Endothelial cell of umbilical vein (primary cell): ENCODE results near the gene PNISR. TPM values are rescaled to one million over a fixed set of nuclear protein-coding genes. Genes with fewer than 3 reads are reported as not detected.

Experiments
- Bru-seq: library from RNA; stranded (reverse); fragments of 400-500 nt; gene quantifications from one replicate; lab custom pipeline; 2021; lab: Mats Ljungman, UMichigan
- BruChase-seq, 2 experiments: library from RNA; stranded (reverse); fragments of 400-500 nt; gene quantifications; one replicate each; lab custom pipeline; 2021; lab: Mats Ljungman, UMichigan
- BruUV-seq: library from RNA; stranded (reverse); fragments of 400-500 nt; replicated peaks from 2 replicates; lab custom pipeline; 2021; lab: Mats Ljungman, UMichigan
- CTCF ChIA-PET: fragments of 300-600, 350-600 bp; sonication (Branson Sonifier 250); formaldehyde crosslinking; loops from one replicate; lab custom pipeline; 2021; ENCODE audit warnings: antibody characterized with exemption, inconsistent platforms; lab: Charles Lee
- POLR2A ChIA-PET: fragments of 300-600, 350-600 bp; sonication (Branson Sonifier 250); formaldehyde crosslinking; loops from one replicate; lab custom pipeline; 2021; ENCODE audit warnings: antibody characterized with exemption, inconsistent platforms; lab: Charles Lee
- DNase-seq: peaks from one replicate; pipeline ENCODE4 v3.0.0-alpha.2; 2011; ENCODE audit warnings: low read depth, low spot score
- FAIRE-seq: peaks from 2 replicates; lab custom pipeline; 2011; peaks lifted over from hg19 to GRCh38; lab: Jason Lieb, UNC
- H2AFZ ChIP-seq: 2 replicates; pipeline ENCODE4 v1.6.0; 2012; ENCODE audit warnings: low read depth, low read length, control low read depth, inconsistent platforms
- H3K27ac ChIP-seq: 2 replicates; pipeline ENCODE4 v1.5.1; 2011; ENCODE audit warnings: low read depth, mild to moderate bottlenecking, control low read depth, low read length, moderate library complexity; ENCODE audit not compliant: insufficient read depth
- H3K27me3 ChIP-seq, 2 experiments: 2 replicates each; pipeline versions ENCODE4 v1.6.0 to v1.6.1; 2011; ENCODE audit warnings: low read length in 2 of 2, mixed read lengths in 1 of 2; ENCODE audit not compliant: control insufficient read depth in 2 of 2, insufficient read depth in 2 of 2
- H3K36me3 ChIP-seq, 2 experiments: 2 replicates in 1 of 2; 3 replicates in 1 of 2; pipeline ENCODE4 v1.5.1; 2011; ENCODE audit warnings: low read length in 2 of 2, mild to moderate bottlenecking in 1 of 2, moderate library complexity in 1 of 2; ENCODE audit not compliant: control insufficient read depth in 2 of 2, insufficient read depth in 2 of 2; ENCODE audit errors: extremely low read depth in 1 of 2
- H3K4me1 ChIP-seq: 3 replicates; pipeline ENCODE4 v1.5.1; 2011; ENCODE audit warnings: mild to moderate bottlenecking, low read length; ENCODE audit not compliant: control insufficient read depth, insufficient read depth; ENCODE audit errors: extremely low read depth
- H3K4me2 ChIP-seq: 2 replicates; pipeline ENCODE4 v1.6.1; 2011; ENCODE audit warnings: low read length, control low read depth, mixed read lengths; ENCODE audit not compliant: insufficient read depth
- H3K4me3 ChIP-seq, 3 experiments: fragments of 200-600 bp in 1 of 3; sonication (generic), shearing (Covaris generic) in 1 of 3; replicated peaks in 1 of 3; 2 replicates each; pipeline ENCODE4 v1.5.1; 2011 to 2016; ENCODE audit warnings: control low read depth in 3 of 3, low read length in 3 of 3, mild to moderate bottlenecking in 2 of 3, inconsistent platforms in 1 of 3, low read depth in 1 of 3, moderate library complexity in 1 of 3; ENCODE audit not compliant: insufficient read depth in 1 of 3
- H3K79me2 ChIP-seq: 2 replicates; pipeline ENCODE4 v1.6.0; 2012; ENCODE audit warnings: low read length, inconsistent platforms; ENCODE audit not compliant: control insufficient read depth, insufficient read depth
- H3K9ac ChIP-seq: replicated peaks from 2 replicates; pipeline ENCODE3; 2011; ENCODE audit warnings: low read length, control low read depth; ENCODE audit not compliant: insufficient read depth; ENCODE audit errors: extremely low read depth
- H3K9me1 ChIP-seq: replicated peaks from 3 replicates; pipeline ENCODE4 v1.6.0; 2011; ENCODE audit warnings: mild to moderate bottlenecking, low read length; ENCODE audit not compliant: control insufficient read depth, insufficient read depth; ENCODE audit errors: extremely low read depth
- H3K9me3 ChIP-seq: replicated peaks from 2 replicates; pipeline ENCODE4 v1.5.1; 2012; ENCODE audit warnings: low read length, inconsistent platforms; ENCODE audit not compliant: control insufficient read depth, insufficient read depth
- H4K20me1 ChIP-seq: replicated peaks from 2 replicates; pipeline ENCODE3; 2011; ENCODE audit warnings: mild to moderate bottlenecking, low read length; ENCODE audit not compliant: control insufficient read depth, insufficient read depth; ENCODE audit errors: extremely low read depth
- EZH2 ChIP-seq: IDR thresholded peaks from 2 replicates; pipeline ENCODE4 v1.6.1; 2012; ENCODE audit warnings: borderline replicate concordance, low read depth, mild to moderate bottlenecking, moderate library complexity, low read length, inconsistent platforms; ENCODE audit not compliant: severe bottlenecking
- FOS ChIP-seq: IDR thresholded peaks from 2 replicates; pipeline ENCODE4 v1.6.1; 2011; ENCODE audit warnings: mild to moderate bottlenecking, low read length, moderate library complexity, borderline replicate concordance; ENCODE audit not compliant: insufficient read depth
- GATA2 ChIP-seq: IDR thresholded peaks from 2 replicates; pipeline ENCODE4 v1.7.0; 2011; ENCODE audit warnings: low read depth, mild to moderate bottlenecking, moderate library complexity, mixed read lengths, low read length; ENCODE audit not compliant: insufficient read length, insufficient read depth
- JUN ChIP-seq: IDR thresholded peaks from 2 replicates; pipeline ENCODE4 v1.6.1; 2011; ENCODE audit warnings: borderline replicate concordance, low read depth; ENCODE audit not compliant: insufficient read length, insufficient read depth
- MYC ChIP-seq: IDR thresholded peaks from one replicate; pipeline ENCODE4 v1.6.1; 2011; ENCODE audit warnings: mild to moderate bottlenecking, low read depth, low read length
- POLR2A ChIP-seq: IDR thresholded peaks from 2 replicates; pipeline ENCODE4 v1.6.1; 2012; ENCODE audit warnings: low read depth, mild to moderate bottlenecking, control low read depth, low read length
- POLR2AphosphoS5 ChIP-seq: IDR thresholded peaks from 2 replicates; pipeline ENCODE4 v1.6.1; 2012; ENCODE audit warnings: low read depth, mild to moderate bottlenecking, control low read depth, low read length, moderate library complexity; ENCODE audit not compliant: insufficient read depth
- dilution Hi-C: fragments of 300-500 bp; cut with MboI; formaldehyde crosslinking; loops from one replicate; pipeline ENCODE4 v1.15.0; 2019; ENCODE audit warnings: low sequenced_read_pairs; ENCODE audit not compliant: extremely low pct_ligation_motif_present
- intact Hi-C: fragments of 100-400 bp; cut with micrococcal nuclease; formaldehyde crosslinking; loops from one replicate; pipeline ENCODE4 v1.10.0; 2022
- long read RNA-seq: library from polyadenylated mRNA; stranded (forward); transcript quantifications from one replicate; pipeline ENCODE4 v2.0.0, GENCODE V29; 2021
- polyA minus RNA-seq, 3 experiments: library from RNA; depleted of rRNA, polyadenylated mRNA; stranded (reverse); fragments of >200 nt; gene quantifications; 1 replicate in 1 of 3; 2 replicates in 2 of 3; pipeline ENCODE4 v1.2.3, GENCODE V29; 2011
- polyA plus RNA-seq, 4 experiments: library from polyadenylated mRNA; depleted of rRNA in 3 of 4; stranded (reverse) in 3 of 4; unstranded in 1 of 4; fragments of >200 nt; gene quantifications; 2 replicates each; pipeline versions ENCODE4 v1.2.1 to v1.2.3, GENCODE V29; 2011 to 2012; ENCODE audit warnings: missing spikeins in 1 of 4
- total RNA-seq: library from RNA; stranded (reverse); gene quantifications from 2 replicates; pipeline ENCODE4 v1.2.3, GENCODE V29; 2021
- TF ChIP-seq, protein P1 (sequence below): IDR thresholded peaks from 2 replicates; pipeline ENCODE4 v1.6.1; 2011; ENCODE audit not compliant: insufficient read depth, insufficient read length
- TF ChIP-seq, protein P2 (sequence below), 2 donors: IDR thresholded peaks; 1 replicate in 1 of 2; 2 replicates in 1 of 2; pipeline ENCODE4 v1.5.1; 2011; ENCODE audit warnings: low read length in 2 of 2, mild to moderate bottlenecking in 2 of 2, moderate library complexity in 2 of 2, control low read depth in 1 of 2, inconsistent platforms in 1 of 2, low read depth in 1 of 2; ENCODE audit not compliant: insufficient read depth in 1 of 2; ENCODE audit errors: extremely low read depth in 1 of 2

PNISR gene, protein sequence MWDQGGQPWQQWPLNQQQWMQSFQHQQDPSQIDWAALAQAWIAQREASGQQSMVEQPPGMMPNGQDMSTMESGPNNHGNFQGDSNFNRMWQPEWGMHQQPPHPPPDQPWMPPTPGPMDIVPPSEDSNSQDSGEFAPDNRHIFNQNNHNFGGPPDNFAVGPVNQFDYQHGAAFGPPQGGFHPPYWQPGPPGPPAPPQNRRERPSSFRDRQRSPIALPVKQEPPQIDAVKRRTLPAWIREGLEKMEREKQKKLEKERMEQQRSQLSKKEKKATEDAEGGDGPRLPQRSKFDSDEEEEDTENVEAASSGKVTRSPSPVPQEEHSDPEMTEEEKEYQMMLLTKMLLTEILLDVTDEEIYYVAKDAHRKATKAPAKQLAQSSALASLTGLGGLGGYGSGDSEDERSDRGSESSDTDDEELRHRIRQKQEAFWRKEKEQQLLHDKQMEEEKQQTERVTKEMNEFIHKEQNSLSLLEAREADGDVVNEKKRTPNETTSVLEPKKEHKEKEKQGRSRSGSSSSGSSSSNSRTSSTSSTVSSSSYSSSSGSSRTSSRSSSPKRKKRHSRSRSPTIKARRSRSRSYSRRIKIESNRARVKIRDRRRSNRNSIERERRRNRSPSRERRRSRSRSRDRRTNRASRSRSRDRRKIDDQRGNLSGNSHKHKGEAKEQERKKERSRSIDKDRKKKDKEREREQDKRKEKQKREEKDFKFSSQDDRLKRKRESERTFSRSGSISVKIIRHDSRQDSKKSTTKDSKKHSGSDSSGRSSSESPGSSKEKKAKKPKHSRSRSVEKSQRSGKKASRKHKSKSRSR
- 79.9 and 106 TPM in 2 replicates for total RNA-seq
- polyA plus RNA-seq: 19.1 and 34.6 TPM in 2 replicates
- 13.5 and 17.4 TPM in 2 replicates for polyA plus RNA-seq (2011; cell fraction: cytosol; rRNA removed)
- polyA plus RNA-seq (2011; cell fraction: nucleus; rRNA removed): 243 and 274 TPM in 2 replicates
- 51.8 and 68.7 TPM in 2 replicates for polyA plus RNA-seq (2012)
- polyA minus RNA-seq: 54.1 and 55.4 TPM in 2 replicates
- polyA minus RNA-seq (2011; cell fraction: cytosol; rRNA and poly(A)+ RNA removed): 13.4 TPM
- 145 and 205 TPM in 2 replicates for polyA minus RNA-seq (2011; cell fraction: nucleus; rRNA and poly(A)+ RNA removed)
- Bru-seq, nascent RNA: percentile 96 among the genes with signal in this experiment
- BruChase-seq, experiment 1, labeled RNA remaining after a 6-hour chase: percentile 98 among the genes with signal in this experiment
- BruChase-seq, experiment 2, labeled RNA remaining after a 2-hour chase: percentile 99 among the genes with signal in this experiment
- long read RNA-seq, full-length matches to known transcripts: 31 of 113 reads
- long read RNA-seq, partial matches to known transcripts: 13 of 113 reads
- long read RNA-seq, other reads (novel, unspliced or antisense): 69 of 113 reads

DNA sequence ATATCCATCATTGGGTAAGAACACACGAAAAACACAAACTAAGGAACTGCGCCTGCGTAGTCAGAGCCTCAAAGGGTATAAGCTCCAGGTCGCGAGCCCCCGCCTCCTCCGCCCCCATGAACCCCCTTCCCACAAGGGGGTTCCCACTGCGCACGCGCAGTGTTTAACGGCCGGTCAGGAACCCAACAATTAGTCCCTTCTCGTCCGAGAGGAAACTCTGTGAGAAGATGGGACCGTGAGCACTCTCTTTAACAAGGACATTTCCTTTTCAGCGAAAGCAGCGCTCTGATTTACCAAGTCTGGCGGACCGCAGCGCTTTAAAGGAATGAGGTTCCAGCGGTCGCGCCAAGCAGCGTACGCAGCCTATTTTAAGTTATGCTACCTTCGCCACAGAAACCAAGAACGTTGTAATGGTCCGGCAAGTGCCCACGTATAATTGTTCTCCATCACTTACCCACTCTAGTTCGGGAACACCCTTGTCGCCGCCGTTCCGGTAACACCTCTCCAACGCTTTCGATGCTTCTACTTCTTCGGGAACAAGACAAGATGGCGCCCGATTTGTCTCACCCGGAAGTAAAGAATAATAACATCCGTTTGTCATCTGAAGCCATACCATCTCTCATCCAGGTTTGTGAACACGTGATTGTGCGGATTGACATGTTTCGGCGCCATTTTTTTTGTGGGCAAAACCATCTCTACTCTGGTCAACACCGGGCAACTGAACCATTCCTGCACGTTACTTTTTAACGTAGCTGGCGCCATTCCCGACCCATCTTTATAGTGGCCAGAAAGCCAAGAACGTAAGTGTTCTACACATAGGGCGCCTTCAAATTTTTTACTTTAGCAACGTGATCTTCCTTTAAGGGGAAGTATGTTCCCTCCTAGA is at the start of gene PNISR:
Gene PNISR (minus strand): TSS at position 548 of the 886 bp plus-strand sequence. CDS start 10,649 bp downstream, outside the sequence.
- H3K9me1 ChIP-seq: no peaks in the 10 kb centered on the region
- H3K79me2 ChIP-seq: peaks cover 70% of the 10 kb centered on the region
- CTCF ChIA-PET: interaction anchor here (0.6 to 2.7 kb wide), 9 partner anchors 9 to 178 kb away, joined by 3 to 23 read pairs (median 6); partner anchors contain the start of gene COQ3
- dilution Hi-C loops: no loop called here
- peaks cover 26% of the 10 kb centered on the region for H3K4me1 ChIP-seq
- H4K20me1 ChIP-seq: peaks cover 6% of the 10 kb centered on the region
- BruUV-seq: TSS peak; percentile 48
- peak within 1 kb of the TSS; percentile 46 to 92 (median 91) for H3K4me3 ChIP-seq
- peak within 1 kb of the TSS; percentile 94 for H3K27ac ChIP-seq
- no peaks in the 10 kb centered on the region for H3K9me3 ChIP-seq
- intact Hi-C loops: loop anchor here (1.0 to 2.0 kb wide), 6 partner anchors 31 to 143 kb away; partner anchors contain the start of genes CCNC, COQ3, FAXC and USP45
- H2AFZ ChIP-seq: peak within 1 kb of the TSS; percentile 62
- H3K27me3 ChIP-seq: no peaks in the 10 kb centered on the region
- POLR2A ChIA-PET: interaction anchor here (0.7 to 1.0 kb wide), 3 partner anchors 13 to 31 kb away, joined by 3 read pairs; partner anchors contain the start of gene COQ3
- H3K36me3 ChIP-seq: no peaks in the 10 kb centered on the region
- no peak for TF ChIP-seq GATA2
- TF ChIP-seq FOS: no peak
- peak; percentile 86 for TF ChIP-seq POLR2A
- peak; percentile 8 for TF ChIP-seq MYC
- TF ChIP-seq, protein P1, sequence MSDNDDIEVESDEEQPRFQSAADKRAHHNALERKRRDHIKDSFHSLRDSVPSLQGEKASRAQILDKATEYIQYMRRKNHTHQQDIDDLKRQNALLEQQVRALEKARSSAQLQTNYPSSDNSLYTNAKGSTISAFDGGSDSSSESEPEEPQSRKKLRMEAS: peak; percentile 93
- no peak for TF ChIP-seq JUN
- peak; percentile 68 for TF ChIP-seq POLR2AphosphoS5
- no peak for TF ChIP-seq EZH2
- TF ChIP-seq, protein P2, sequence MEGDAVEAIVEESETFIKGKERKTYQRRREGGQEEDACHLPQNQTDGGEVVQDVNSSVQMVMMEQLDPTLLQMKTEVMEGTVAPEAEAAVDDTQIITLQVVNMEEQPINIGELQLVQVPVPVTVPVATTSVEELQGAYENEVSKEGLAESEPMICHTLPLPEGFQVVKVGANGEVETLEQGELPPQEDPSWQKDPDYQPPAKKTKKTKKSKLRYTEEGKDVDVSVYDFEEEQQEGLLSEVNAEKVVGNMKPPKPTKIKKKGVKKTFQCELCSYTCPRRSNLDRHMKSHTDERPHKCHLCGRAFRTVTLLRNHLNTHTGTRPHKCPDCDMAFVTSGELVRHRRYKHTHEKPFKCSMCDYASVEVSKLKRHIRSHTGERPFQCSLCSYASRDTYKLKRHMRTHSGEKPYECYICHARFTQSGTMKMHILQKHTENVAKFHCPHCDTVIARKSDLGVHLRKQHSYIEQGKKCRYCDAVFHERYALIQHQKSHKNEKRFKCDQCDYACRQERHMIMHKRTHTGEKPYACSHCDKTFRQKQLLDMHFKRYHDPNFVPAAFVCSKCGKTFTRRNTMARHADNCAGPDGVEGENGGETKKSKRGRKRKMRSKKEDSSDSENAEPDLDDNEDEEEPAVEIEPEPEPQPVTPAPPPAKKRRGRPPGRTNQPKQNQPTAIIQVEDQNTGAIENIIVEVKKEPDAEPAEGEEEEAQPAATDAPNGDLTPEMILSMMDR (IDR thresholded peaks at IDR 0.05; ENCODE audit: extremely low read depth in 1 of 2, insufficient read depth in 1 of 2, low read depth in 1 of 2, low read length in 2 of 2): no peak
- peak; percentile 99 for DNase-seq
- peak; percentile 90 for FAIRE-seq
- H3K9ac ChIP-seq: peak within 1 kb of the TSS; percentile 100
- H3K4me2 ChIP-seq: peak within 1 kb of the TSS; percentile 99
